ENCODE data around the gene DTX4.

DNA sequence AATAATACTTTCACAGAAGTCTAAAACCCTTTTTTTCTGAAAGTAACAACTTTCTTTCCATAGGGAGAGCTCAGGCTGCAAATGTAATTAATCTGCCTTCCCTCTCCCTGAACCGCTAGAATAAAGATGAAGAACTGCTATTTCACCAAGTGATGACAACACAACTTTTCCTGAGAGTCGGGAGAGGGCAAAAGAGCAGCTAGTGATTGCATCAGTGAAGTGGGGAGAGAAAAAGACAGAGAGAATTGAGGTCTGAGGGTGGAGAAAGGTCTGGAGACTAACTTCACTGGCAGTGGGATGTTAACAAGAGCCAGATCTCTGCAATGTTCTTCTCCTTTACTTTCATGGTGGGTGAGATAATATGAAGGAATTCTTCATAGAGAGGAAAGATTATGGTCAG, 51.7 kb downstream of the DTX4 start:
- TF ChIP-seq, protein P1, sequence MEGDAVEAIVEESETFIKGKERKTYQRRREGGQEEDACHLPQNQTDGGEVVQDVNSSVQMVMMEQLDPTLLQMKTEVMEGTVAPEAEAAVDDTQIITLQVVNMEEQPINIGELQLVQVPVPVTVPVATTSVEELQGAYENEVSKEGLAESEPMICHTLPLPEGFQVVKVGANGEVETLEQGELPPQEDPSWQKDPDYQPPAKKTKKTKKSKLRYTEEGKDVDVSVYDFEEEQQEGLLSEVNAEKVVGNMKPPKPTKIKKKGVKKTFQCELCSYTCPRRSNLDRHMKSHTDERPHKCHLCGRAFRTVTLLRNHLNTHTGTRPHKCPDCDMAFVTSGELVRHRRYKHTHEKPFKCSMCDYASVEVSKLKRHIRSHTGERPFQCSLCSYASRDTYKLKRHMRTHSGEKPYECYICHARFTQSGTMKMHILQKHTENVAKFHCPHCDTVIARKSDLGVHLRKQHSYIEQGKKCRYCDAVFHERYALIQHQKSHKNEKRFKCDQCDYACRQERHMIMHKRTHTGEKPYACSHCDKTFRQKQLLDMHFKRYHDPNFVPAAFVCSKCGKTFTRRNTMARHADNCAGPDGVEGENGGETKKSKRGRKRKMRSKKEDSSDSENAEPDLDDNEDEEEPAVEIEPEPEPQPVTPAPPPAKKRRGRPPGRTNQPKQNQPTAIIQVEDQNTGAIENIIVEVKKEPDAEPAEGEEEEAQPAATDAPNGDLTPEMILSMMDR (IDR thresholded peaks at IDR 0.05): no peak
- TF ChIP-seq POLR2A (IDR thresholded peaks at IDR 0.05): no peak

Data from thyroid gland (tissue), 4 donors.